ENCODE results near the gene LARGE2.

LARGE2 gene

DNA sequence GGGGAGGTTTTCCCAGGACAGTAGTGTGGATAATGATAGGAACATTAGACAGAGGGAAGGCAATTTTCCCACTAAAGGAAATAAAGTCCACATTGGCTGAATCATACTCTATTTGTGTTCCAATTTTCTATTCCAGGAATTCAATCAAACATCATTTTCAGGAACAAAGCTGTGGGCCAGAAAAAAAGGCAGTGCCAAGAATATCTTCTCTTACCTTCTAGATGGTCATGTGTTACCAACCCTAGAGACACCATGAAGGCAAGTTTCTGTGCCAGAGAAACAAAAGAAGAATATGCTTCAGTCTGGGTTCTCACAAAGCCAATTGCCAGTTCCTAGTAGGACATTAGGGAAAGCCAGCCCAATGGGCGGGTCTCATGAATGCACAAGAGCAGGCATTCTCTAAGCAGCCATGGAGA lies 27.5 kb downstream of the LARGE2 start:
- Histone ChIP-seq H3K27me3 (ENCODE audit: insufficient read depth, low read length) (no peaks in the 10 kb centered on the region), H3K36me3 (ENCODE audit: insufficient read depth, low read length) (peaks cover 50% of the 10 kb centered on the region), H3K4me1 (ENCODE audit: insufficient read depth, low read length) (peaks cover 31% of the 10 kb centered on the region), H3K9me3 (ENCODE audit: low read length) (no peaks in the 10 kb centered on the region), H3K4me3 (ENCODE audit: low read length) (no peak overlapping the region), H2AFZ (ENCODE audit: low read depth, low read length) (no peak overlapping the region)

DNA sequence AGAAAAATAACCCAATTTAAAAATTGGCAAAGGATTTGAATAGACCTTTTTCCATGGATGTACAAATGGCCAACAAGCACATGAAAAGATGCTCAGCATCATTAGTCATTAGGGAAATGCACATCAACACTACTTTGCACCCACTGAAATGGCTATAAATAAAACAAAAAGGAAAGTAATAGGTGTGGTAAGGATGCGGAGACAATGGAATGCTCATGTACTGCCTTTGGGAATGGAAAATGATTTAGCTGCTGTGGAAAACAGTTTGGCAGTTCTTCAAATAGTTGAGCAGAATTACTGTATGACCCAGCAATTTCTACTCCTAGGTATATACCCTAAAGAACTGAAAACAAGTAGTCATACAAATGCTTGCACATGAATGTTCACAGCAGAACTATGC lies 37.4 kb downstream of the LARGE2 start:
- Histone ChIP-seq H3K36me3 (ENCODE audit: insufficient read depth, low read length) (peaks cover 40% of the 10 kb centered on the region), H3K4me3 (ENCODE audit: low read length) (no peak overlapping the region)

GRCh38 chr11:45960387-45961095 lies 38.1 kb downstream of the LARGE2 start:
- Histone ChIP-seq H3K9me3 (ENCODE audit: low read length) (peaks cover 9% of the 10 kb centered on the region), H3K27me3 (ENCODE audit: insufficient read depth, low read length) (no peaks in the 10 kb centered on the region), H3K36me3 (ENCODE audit: insufficient read depth, low read length) (peaks cover 44% of the 10 kb centered on the region), H3K4me3 (ENCODE audit: low read length) (no peak overlapping the region), H3K4me1 (ENCODE audit: insufficient read depth, low read length) (no peaks in the 10 kb centered on the region), H2AFZ (ENCODE audit: low read depth, low read length) (no peak overlapping the region)

More for the DNA sequence above, 37.4 kb downstream of the LARGE2 start:
- Histone ChIP-seq H2AFZ (ENCODE audit: low read depth, low read length) (no peak overlapping the region), H3K27me3 (ENCODE audit: insufficient read depth, low read length) (no peaks in the 10 kb centered on the region), H3K4me1 (ENCODE audit: insufficient read depth, low read length) (no peaks in the 10 kb centered on the region), H3K9me3 (ENCODE audit: low read length) (peaks cover 9% of the 10 kb centered on the region)

DNA sequence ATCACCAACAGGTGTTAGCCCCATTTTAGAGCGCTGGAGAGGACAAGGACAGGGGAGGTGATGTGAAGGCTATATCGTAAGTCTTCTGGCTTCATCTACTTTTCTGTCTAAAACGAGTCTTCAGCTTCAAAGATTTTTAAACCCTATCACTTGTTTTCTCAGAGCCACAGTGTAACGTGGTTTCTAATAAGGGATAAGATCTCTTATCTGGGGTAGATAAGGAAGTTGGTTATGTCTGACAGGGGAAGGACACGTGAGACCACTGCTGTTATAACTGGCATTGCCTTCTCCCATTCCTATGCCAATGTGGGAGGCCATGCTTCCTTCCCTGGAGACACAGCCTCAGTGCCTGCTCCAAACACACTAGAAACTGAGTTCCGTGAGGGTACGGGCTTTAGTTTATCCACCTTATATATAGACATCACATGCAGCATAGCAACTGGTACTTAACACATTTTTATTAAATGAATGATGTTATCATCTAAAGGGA lies 39.3 kb downstream of the LARGE2 start:
- H2AFZ ChIP-seq (ENCODE audit: low read depth, low read length) = no peak overlapping the region
- H3K27me3 ChIP-seq (ENCODE audit: insufficient read depth, low read length) = no peaks in the 10 kb centered on the region
- H3K4me1 ChIP-seq (ENCODE audit: insufficient read depth, low read length) = no peaks in the 10 kb centered on the region
- peaks cover 52% of the 10 kb centered on the region for H3K36me3 ChIP-seq (ENCODE audit: insufficient read depth, low read length)
- no peak overlapping the region for H3K4me3 ChIP-seq (ENCODE audit: low read length)
- peaks cover 9% of the 10 kb centered on the region for H3K9me3 ChIP-seq (ENCODE audit: low read length)

GRCh38 chr11:45964911-45965389 lies 42.5 kb downstream of the LARGE2 start:
- H3K27me3 ChIP-seq (ENCODE audit: insufficient read depth, low read length) = no peaks in the 10 kb centered on the region
- H3K4me1 ChIP-seq (ENCODE audit: insufficient read depth, low read length) = no peaks in the 10 kb centered on the region
- no peak overlapping the region for H3K4me3 ChIP-seq (ENCODE audit: low read length)
- H3K9me3 ChIP-seq (ENCODE audit: low read length) = peaks cover 2% of the 10 kb centered on the region
- peaks cover 69% of the 10 kb centered on the region for H3K36me3 ChIP-seq (ENCODE audit: insufficient read depth, low read length)
- H2AFZ ChIP-seq (ENCODE audit: low read depth, low read length) = no peak overlapping the region

- Histone ChIP-seq H3K36me3 (ENCODE audit: insufficient read depth, low read length) (peaks cover 60% of the 10 kb centered on the region), H3K4me3 (ENCODE audit: low read length) (no peak overlapping the region), H3K9me3 (ENCODE audit: low read length) (no peaks in the 10 kb centered on the region), H2AFZ (ENCODE audit: low read depth, low read length) (no peak overlapping the region), H3K27me3 (ENCODE audit: insufficient read depth, low read length) (no peaks in the 10 kb centered on the region), H3K4me1 (ENCODE audit: insufficient read depth, low read length) (no peaks in the 10 kb centered on the region)
These were observed 45.0 kb downstream of the LARGE2 start for GRCh38 chr11:45967506-45967905.

DNA sequence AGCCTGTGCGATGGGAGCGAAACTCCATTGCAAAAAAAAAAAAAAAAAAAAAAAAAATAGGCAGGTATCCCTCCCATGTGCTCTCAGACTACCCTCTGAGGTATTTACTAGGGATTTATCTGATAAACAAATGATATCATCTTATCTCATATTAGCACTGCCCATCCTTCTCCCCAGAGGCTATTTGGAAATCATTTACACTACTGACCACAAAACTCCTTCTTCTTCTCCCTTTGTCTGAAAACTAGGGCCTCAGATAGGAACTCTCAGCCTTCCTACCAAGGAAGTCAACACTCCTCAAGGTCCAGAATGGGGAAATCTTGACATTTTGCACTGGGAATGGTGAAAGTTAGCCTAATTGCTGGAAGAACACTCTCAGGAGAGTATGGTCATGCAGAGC lies 46.4 kb downstream of the LARGE2 start:
- H2AFZ ChIP-seq (ENCODE audit: low read depth, low read length) = no peak overlapping the region
- no peak overlapping the region for H3K4me3 ChIP-seq (ENCODE audit: low read length)
- no peaks in the 10 kb centered on the region for H3K9me3 ChIP-seq (ENCODE audit: low read length)
- H3K27me3 ChIP-seq (ENCODE audit: insufficient read depth, low read length) = no peaks in the 10 kb centered on the region
- peaks cover 56% of the 10 kb centered on the region for H3K36me3 ChIP-seq (ENCODE audit: insufficient read depth, low read length)
- no peaks in the 10 kb centered on the region for H3K4me1 ChIP-seq (ENCODE audit: insufficient read depth, low read length)

DNA sequence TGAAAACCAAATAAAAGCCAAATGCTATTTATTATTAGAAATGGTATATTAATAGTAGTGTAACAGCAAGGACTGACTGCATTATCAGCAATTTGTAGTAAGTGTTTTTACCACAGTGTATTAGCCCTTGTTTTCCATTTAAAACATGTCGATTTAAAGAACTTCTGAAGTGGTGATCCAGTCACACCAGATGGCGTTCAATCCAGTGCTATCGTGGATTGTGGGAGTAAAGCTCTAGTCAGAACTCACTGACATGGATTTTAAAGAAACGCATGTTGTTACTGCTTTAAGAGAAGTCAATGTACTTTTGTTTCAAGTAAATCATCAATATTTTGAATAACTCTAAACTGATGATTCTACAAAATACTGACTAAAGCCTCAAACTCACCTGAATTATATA lies 51.1 kb downstream of the LARGE2 start:
- Histone ChIP-seq H3K4me1 (ENCODE audit: insufficient read depth, low read length) (no peaks in the 10 kb centered on the region), H3K4me3 (ENCODE audit: low read length) (no peak overlapping the region), H3K27me3 (ENCODE audit: insufficient read depth, low read length) (no peaks in the 10 kb centered on the region), H3K36me3 (ENCODE audit: insufficient read depth, low read length) (peaks cover 47% of the 10 kb centered on the region), H3K9me3 (ENCODE audit: low read length) (no peaks in the 10 kb centered on the region), H2AFZ (ENCODE audit: low read depth, low read length) (no peak overlapping the region)

DNA sequence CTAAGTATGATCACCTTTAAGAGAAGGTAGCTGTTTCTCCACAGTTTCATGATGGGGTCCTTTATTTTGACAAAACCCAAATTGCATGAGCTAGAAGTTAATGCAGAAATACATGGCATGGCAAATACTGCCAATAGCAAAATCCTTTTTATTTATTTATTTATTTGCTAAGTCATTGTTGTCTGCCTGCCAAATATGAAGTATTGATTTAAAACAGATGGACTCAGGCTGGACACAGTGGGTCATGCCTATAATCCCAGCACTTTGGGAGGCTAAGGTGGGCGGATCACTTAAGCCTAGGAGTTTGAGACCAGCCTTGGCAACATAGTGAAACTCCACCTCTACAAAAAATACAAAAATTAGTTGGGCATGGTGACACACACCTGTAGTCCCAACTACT lies 52.4 kb downstream of the LARGE2 start:
- Histone ChIP-seq H2AFZ (ENCODE audit: low read depth, low read length) (no peak overlapping the region), H3K36me3 (ENCODE audit: insufficient read depth, low read length) (peaks cover 48% of the 10 kb centered on the region), H3K4me3 (ENCODE audit: low read length) (no peak overlapping the region), H3K4me1 (ENCODE audit: insufficient read depth, low read length) (no peaks in the 10 kb centered on the region), H3K9me3 (ENCODE audit: low read length) (no peaks in the 10 kb centered on the region), H3K27me3 (ENCODE audit: insufficient read depth, low read length) (no peaks in the 10 kb centered on the region)
